22Rv1 (cell line): Measurements from ENCODE around the gene KIFC1.
"Not testable (repeated sequence)": the region's sequence is repeated elsewhere in the genome, so short reads cannot be mapped to it uniquely, and the experiment has no call there.

Experiments
- ZFX ChIP-seq: fragments of 450-650 bp; IDR thresholded peaks from 2 replicates; pipeline ENCODE4 v1.6.1; 2017; ENCODE audit warnings: antibody characterized with exemption, borderline replicate concordance
- TF ChIP-seq, protein P1 (sequence below): fragments of 450-650 bp; IDR thresholded peaks from 2 replicates; pipeline ENCODE4 v1.5.1; 2017; ENCODE audit warnings: mild to moderate bottlenecking

DNA sequence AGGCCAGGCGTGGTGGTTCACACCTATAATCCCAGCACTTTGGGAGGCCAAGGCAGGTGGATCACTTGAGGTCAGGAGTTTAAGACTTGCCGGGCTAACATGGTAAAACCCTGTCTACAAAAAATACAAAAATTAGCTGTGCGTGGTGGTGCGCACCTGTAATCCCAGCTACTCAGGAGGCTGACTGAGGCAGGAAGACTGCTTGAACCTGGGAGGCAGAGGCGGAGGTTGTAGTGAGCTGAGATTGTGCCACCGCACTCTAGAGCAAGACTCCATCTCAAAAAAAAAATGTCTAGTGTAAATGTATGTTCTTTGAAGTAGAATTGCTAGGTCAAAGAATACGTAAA, 48.0 kb upstream of the KIFC1 start:
- TF ChIP-seq, protein P1, sequence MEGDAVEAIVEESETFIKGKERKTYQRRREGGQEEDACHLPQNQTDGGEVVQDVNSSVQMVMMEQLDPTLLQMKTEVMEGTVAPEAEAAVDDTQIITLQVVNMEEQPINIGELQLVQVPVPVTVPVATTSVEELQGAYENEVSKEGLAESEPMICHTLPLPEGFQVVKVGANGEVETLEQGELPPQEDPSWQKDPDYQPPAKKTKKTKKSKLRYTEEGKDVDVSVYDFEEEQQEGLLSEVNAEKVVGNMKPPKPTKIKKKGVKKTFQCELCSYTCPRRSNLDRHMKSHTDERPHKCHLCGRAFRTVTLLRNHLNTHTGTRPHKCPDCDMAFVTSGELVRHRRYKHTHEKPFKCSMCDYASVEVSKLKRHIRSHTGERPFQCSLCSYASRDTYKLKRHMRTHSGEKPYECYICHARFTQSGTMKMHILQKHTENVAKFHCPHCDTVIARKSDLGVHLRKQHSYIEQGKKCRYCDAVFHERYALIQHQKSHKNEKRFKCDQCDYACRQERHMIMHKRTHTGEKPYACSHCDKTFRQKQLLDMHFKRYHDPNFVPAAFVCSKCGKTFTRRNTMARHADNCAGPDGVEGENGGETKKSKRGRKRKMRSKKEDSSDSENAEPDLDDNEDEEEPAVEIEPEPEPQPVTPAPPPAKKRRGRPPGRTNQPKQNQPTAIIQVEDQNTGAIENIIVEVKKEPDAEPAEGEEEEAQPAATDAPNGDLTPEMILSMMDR: not testable (repeated sequence)
- TF ChIP-seq ZFX: not testable (repeated sequence)
